GM04503 (cell line): ENCODE measurements around the gene GSN.
A peak's percentile ranks its signal among the peaks of the same experiment; 100 is the strongest.

Experiments
- DNase-seq: peaks from one replicate; pipeline ENCODE4 v3.0.0-alpha.2; 2012; ENCODE audit warnings: low read depth

The GSN gene

DNA sequence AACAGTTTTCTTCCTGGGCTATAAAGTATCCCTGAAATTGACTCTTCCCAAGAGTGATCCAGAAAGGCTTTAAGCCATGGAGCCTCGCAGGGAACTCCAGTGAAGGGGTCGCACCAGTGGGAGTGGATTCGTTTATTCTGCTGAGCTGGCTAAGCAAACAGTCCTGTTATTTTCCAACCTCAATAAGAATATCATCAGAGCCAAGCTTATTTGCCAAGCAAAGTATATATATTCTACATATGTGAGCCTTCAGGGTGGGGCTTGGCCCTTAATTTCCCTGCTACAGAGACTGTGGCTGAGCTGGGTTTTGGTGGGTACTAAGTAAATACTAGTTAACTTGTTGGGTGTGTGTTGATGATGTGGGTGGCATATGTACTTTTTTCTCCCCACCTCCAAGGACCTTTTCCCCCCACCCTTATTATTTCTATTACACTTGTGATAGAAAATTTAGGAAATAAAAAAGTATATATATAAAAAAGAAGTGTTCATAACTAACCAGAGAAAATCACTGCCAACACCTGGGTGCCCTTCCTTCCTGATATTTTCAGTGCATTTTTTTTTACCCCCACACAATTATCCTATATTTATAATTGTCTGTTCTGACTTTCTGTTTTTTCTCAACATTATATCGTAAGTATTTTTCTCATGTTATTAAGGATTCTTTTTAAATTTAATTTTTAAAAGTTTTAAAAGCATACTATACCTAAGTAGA is 5.3 kb downstream of the GSN start:
- no peak for DNase-seq

GRCh38 chr9:121274851-121275250 is 6.9 kb downstream of the GSN start:
- no peak for DNase-seq

- no peak for DNase-seq
These were observed 8.1 kb downstream of the GSN start for GRCh38 chr9:121275781-121276658.

- no peak for DNase-seq
These were observed 9.1 kb downstream of the GSN start for GRCh38 chr9:121277026-121277425.

GRCh38 chr9:121277518-121278295 is 9.7 kb downstream of the GSN start:
- DNase-seq: no peak

DNA sequence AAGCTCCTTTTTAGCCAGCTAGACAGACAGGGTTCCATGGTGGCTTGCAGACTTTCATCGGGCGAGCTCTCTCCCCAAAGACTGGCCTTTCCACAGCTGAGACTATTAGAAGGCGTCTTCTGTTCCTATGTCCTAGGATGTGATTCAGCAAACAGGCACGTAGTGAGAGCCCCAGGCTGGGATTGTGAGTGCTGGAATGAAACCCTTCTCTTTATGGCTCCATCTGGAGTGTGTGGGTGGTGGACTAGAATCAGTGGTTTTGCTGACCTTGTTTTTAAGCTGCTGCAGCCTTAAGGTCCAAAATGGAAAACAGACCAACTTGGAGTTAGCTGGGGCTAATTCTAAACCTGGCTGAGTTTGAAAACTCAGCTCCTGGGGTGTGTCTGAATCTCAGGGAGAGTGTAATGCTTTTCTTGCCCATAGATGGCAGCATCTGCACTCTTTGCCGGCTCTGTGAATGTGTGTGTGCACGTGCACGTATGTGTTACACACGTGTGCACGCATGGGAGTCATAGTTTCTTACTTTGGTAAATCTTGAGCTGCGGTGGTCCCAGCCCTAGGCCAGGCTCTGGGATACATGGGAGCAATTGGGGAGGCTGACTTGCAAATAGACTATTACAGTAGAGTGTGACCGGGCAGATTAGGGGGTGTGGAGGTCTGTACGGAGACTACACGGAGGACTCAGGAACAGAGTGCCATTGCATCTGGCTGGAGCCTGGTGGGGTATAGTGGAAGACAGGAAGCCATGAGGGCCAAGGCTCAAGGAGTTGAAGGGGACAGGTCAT is 10.7 kb downstream of the GSN start:
- DNase-seq: peak; percentile 99

- no peak for DNase-seq
These were observed 11.9 kb downstream of the GSN start for GRCh38 chr9:121279776-121280388.

GRCh38 chr9:121280715-121281613 is 13.0 kb downstream of the GSN start:
- DNase-seq: no peak

DNA sequence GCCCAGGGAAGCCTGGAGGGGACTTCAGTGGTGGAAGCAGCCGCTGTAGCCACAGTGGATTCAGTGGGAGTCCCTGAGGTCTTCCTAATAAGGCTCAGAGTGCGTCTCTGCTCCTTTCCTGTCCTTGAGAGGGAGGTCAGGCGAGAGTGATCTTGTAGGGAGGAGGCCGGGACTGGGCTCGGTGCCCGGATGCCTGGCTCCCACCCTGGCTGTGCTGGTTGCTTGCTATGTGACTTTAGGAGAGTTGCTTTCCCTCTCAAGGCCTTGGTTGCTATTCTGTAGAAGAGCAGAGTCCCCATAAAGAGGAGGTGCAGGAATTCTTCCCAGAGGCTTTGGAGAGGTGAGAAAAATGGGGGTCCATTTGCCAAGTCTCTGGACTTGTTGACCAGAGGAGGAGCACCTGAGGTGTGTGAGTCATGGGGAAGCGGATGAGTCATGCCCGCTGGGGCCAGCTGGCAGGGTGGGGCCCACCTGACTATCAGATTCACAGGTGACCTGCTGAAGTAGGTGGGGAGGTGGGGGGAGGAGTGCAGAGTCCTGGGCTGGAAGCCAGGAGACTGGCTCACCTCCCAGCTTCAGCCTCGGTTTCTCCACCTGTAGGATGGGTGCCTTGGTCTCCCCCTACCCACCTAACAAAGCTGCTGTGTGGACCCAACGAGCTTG is 13.8 kb downstream of the GSN start:
- no peak for DNase-seq

GRCh38 chr9:121282277-121283079 is 14.5 kb downstream of the GSN start:
- no peak for DNase-seq

- no peak for DNase-seq
These were observed 15.1 kb downstream of the GSN start for GRCh38 chr9:121283080-121283398.

DNA sequence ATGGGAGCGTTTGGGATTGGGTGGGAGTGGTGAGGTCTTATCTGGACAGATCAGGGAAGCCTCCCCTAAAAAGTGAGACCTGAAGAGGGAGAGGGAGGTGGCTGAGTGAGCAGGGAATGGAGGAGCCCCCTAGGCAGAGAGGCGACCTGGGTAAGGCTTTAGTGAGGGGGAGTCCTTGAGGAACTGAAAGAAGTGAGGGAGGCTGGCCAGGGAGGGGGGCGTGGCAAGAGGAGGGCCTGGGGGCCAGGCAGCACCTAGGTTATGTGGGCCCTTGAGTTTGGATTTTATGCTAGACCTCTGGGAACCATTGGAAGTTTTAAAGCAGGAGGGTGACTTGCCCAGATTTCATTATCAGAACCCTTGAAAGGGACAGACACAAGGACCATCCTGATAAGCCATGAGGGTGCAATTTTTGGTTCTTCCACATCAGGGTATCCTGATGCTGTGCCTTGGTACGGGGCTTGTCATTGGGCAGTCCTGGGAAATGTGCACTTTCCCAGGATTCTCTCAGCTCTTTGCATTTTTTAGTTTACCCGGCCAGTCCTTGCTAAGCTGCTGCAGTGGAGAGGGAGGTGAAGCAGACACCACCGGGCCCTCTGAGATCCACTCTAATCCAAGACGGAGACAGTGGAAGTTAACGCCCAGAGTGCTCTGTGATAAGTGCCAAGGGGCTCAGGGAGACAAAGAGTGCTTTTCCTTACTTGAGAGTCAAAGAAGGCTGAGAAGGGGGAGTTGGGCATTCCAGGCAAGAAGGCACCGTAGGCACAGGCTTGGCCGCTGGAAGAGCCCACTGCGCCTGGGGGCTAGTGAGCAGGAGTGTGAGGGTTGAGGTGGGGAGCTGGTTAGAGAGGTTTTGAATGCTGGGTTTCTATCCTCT is 16.1 kb downstream of the GSN start:
- DNase-seq: no peak

- no peak for DNase-seq
These were observed 16.9 kb downstream of the GSN start for GRCh38 chr9:121284733-121285451.

- DNase-seq: no peak
These were observed 18.1 kb downstream of the GSN start for GRCh38 chr9:121285835-121286687.

GRCh38 chr9:121286688-121286972 is 18.7 kb downstream of the GSN start:
- no peak for DNase-seq

GRCh38 chr9:121286973-121287741 is 19.2 kb downstream of the GSN start:
- DNase-seq: peak; percentile 91
